GM21423 (cell line): ENCODE data around the gene FOLR3.
"Not testable (repeated sequence)": the region's sequence is repeated elsewhere in the genome, so short reads cannot be mapped to it uniquely, and the experiment has no call there.

Experiments
- ATAC-seq: cut with Tn5 transposase; IDR thresholded peaks from one replicate; pipeline ENCODE4 v1.9.1; 2021; ENCODE audit warnings: mild to moderate bottlenecking, moderate library complexity; ENCODE audit not compliant: unreplicated experiment

FOLR3 gene

GRCh38 chr11:72123117-72123653, 12.3 kb upstream of the FOLR3 start:
- ATAC-seq: no peak

- ATAC-seq: no peak
Observed at GRCh38 chr11:72124046-72124445, 11.5 kb upstream of the FOLR3 start.

- no peak for ATAC-seq
Observed at GRCh38 chr11:72125956-72126355, 9.6 kb upstream of the FOLR3 start.

GRCh38 chr11:72127923-72128322, 7.6 kb upstream of the FOLR3 start:
- ATAC-seq: no peak

GRCh38 chr11:72129381-72129780, 6.1 kb upstream of the FOLR3 start:
- ATAC-seq: no peak

GRCh38 chr11:72132646-72133045, 2.9 kb upstream of the FOLR3 start:
- no peak for ATAC-seq

GRCh38 chr11:72135891-72136683, 562 bp downstream of the FOLR3 start:
- ATAC-seq: no peak

- ATAC-seq: no peak
Observed at GRCh38 chr11:72136684-72137262, 1.2 kb downstream of the FOLR3 start.

- ATAC-seq: no peak
Observed at GRCh38 chr11:72138821-72139390, 3.4 kb downstream of the FOLR3 start.

GRCh38 chr11:72139500-72139899, 4.0 kb downstream of the FOLR3 start:
- ATAC-seq: no peak

GRCh38 chr11:72140661-72141060, 5.1 kb downstream of the FOLR3 start:
- ATAC-seq: no peak

GRCh38 chr11:72141066-72141465, 5.5 kb downstream of the FOLR3 start:
- no peak for ATAC-seq

- ATAC-seq: not testable (repeated sequence)
Observed at GRCh38 chr11:72142086-72142485, 6.6 kb downstream of the FOLR3 start.

- not testable (repeated sequence) for ATAC-seq
Observed at GRCh38 chr11:72142543-72142942, 7.0 kb downstream of the FOLR3 start.

- no peak for ATAC-seq
Observed at GRCh38 chr11:72144807-72145565, 9.5 kb downstream of the FOLR3 start.

- ATAC-seq: no peak
Observed at GRCh38 chr11:72146625-72147024, 11.1 kb downstream of the FOLR3 start.

- ATAC-seq: no peak
Observed at GRCh38 chr11:72150882-72151281, 15.4 kb downstream of the FOLR3 start.

- not testable (repeated sequence) for ATAC-seq
Observed at GRCh38 chr11:72153874-72154273, 18.3 kb downstream of the FOLR3 start.

GRCh38 chr11:72154816-72155215, 19.3 kb downstream of the FOLR3 start:
- ATAC-seq: no peak

GRCh38 chr11:72155751-72156150, 20.2 kb downstream of the FOLR3 start:
- ATAC-seq: no peak

GRCh38 chr11:72157131-72157530, 21.6 kb downstream of the FOLR3 start:
- no peak for ATAC-seq
